Measurements from ENCODE around the gene DCAF17.

GRCh38 chr2:171410624-171411023, 23.4 kb upstream of the DCAF17 start:
- TF ChIP-seq POLR2A (IDR thresholded peaks at IDR 0.05; ENCODE audit: low read length) (no peak), GATA1 (IDR thresholded peaks at IDR 0.05; ENCODE audit: low read depth, low read length) (no peak)

Measured in erythroblast (primary cell).